Thyroid gland (tissue), 4 donors: ENCODE measurements around the gene UBA6. TPM values are rescaled to one million over a fixed set of nuclear protein-coding genes. Genes with fewer than 3 reads are reported as not detected.
A peak's percentile ranks its signal among the peaks of the same experiment; 100 is the strongest.

Experiments used
- DNase-seq, 2 donors: peaks; one replicate each; pipeline ENCODE4 v3.0.0-alpha.2; 2019
- H3K27ac ChIP-seq, 3 donors: fragments of 200-600 bp; sonication (generic); 1 replicate in 2 of 3; 2 replicates in 1 of 3; pipeline ENCODE4 v1.5.1; 2016 to 2019; ENCODE audit warnings: mild to moderate bottlenecking in 1 of 3, moderate library complexity in 1 of 3
- H3K27me3 ChIP-seq: fragments of 200-600 bp; sonication (generic); one replicate; pipeline ENCODE4 v1.5.1; 2019
- H3K36me3 ChIP-seq, 2 donors: fragments of 200-600 bp; sonication (generic); one replicate each; pipeline ENCODE4 v1.5.1; 2016 to 2019
- H3K4me1 ChIP-seq, 2 donors: fragments of 200-600 bp; sonication (generic); one replicate each; pipeline ENCODE4 v1.5.1; 2017 to 2019
- H3K4me3 ChIP-seq, 3 donors: fragments of 200-600 bp; sonication (generic); replicated peaks in 1 of 3; 1 replicate in 2 of 3; 2 replicates in 1 of 3; pipeline ENCODE4 v1.5.1; 2016; ENCODE audit warnings: mild to moderate bottlenecking in 1 of 3
- H3K9me3 ChIP-seq: fragments of 200-600 bp; sonication (generic); one replicate; pipeline ENCODE4 v1.5.1; 2017
- POLR2A ChIP-seq, 2 donors: fragments of 450-650 bp; IDR thresholded peaks; one replicate each; pipeline ENCODE4 v1.6.1; 2017; ENCODE audit warnings: antibody characterized with exemption in 2 of 2, mild to moderate bottlenecking in 2 of 2, moderate library complexity in 1 of 2
- WGBS, 2 donors: methylation state at CpG; one replicate each; pipeline ENCODE4 v1.1.5; 2017; 5-methylcytosine and 5-hydroxymethylcytosine counted together
- intact Hi-C: fragments of 100-400 bp; cut with DNase I; formaldehyde crosslinking; loops from one replicate; pipeline ENCODE4 v1.15.1; 2023
- total RNA-seq, 4 donors: library from RNA; depleted of rRNA; stranded (reverse); fragments of >200 nt; gene quantifications; one replicate each; pipeline ENCODE4 v1.2.3, GENCODE V29; 2016
- TF ChIP-seq, protein P1 (sequence below), 6 experiments: fragments of 200-600 bp in 3 of 6; fragments of 450-650 bp in 3 of 6; sonication (generic) in 3 of 6; IDR thresholded peaks; one replicate each; pipeline ENCODE4 v1.5.1; 2016 to 2019; ENCODE audit warnings: antibody characterized with exemption in 6 of 6, mild to moderate bottlenecking in 2 of 6, inconsistent platforms in 1 of 6, moderate library complexity in 1 of 6

The UBA6 gene
- total RNA-seq, 4 donors from 2014 or later, result 31.9 to 180 (median 97.5) TPM

DNA sequence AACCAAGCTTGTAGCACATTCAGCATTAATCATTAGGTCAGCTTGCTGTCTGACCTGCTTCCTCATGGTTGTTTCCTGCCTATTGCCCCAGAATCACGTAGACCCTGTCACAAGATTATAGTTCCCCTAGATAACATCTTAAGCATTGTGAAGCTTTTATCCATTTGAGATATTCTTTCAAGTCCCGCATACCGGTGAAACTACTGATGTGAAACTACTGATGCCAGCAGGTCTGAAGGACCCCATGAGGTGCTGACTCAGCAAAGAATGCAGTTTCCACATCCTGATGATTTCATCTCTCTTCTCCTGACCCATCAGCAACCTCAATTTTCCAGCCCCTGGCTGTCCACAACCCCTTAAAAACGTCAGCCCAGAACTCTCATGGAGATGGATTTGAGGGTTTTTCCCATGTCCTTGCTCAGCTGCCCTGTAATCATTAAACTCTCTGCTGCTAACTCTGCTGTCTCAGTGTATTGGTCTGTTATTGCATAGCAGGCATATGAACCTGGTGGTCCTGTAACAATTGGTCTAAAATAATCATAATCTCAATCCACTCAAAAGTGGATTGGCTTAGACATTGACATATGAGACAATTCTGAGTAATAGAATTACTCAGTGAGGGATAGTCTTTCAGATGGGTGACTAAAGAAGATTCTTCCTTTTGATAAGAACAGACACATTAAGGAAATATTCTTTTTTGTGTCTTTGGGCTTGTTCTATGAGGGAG is 26.3 kb upstream of the UBA6 start:
- Histone ChIP-seq H3K9me3 (no peaks in the 10 kb centered on the region), H3K27me3 (no peaks in the 10 kb centered on the region), H3K4me3 (no peak overlapping the region), H3K27ac (no peak overlapping the region), H3K36me3 (no peaks in the 10 kb centered on the region), H3K4me1 (no peaks in the 10 kb centered on the region)
- WGBS, 2 donors, result 27 to 35% methylated on average over 4 of the region's 4 CpGs
- peak in 1 of 2 donors; percentile 14 for DNase-seq
- intact Hi-C loops, result no loop called here
- TF ChIP-seq, protein P1, sequence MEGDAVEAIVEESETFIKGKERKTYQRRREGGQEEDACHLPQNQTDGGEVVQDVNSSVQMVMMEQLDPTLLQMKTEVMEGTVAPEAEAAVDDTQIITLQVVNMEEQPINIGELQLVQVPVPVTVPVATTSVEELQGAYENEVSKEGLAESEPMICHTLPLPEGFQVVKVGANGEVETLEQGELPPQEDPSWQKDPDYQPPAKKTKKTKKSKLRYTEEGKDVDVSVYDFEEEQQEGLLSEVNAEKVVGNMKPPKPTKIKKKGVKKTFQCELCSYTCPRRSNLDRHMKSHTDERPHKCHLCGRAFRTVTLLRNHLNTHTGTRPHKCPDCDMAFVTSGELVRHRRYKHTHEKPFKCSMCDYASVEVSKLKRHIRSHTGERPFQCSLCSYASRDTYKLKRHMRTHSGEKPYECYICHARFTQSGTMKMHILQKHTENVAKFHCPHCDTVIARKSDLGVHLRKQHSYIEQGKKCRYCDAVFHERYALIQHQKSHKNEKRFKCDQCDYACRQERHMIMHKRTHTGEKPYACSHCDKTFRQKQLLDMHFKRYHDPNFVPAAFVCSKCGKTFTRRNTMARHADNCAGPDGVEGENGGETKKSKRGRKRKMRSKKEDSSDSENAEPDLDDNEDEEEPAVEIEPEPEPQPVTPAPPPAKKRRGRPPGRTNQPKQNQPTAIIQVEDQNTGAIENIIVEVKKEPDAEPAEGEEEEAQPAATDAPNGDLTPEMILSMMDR (IDR thresholded peaks at IDR 0.05), result no peak
- TF ChIP-seq POLR2A (IDR thresholded peaks at IDR 0.05), result no peak

DNA sequence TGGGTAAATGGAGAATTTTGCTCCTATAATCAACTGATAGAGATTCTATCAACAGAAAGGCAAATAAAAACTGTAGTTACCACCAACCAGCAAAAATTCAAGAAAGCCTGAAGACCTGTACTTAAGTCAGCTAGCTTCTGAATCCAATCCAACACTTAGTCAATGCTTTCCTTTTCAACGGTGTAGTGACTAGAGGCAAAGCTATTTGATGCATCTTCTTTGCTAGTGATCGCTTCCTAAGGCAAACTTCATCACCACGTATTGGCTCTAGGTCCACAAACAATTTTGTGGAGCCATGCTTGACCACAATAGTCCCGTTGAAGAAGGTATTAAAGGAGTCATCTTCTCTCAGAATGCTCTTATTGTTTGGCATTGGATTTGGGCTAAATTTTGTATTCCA is 25.0 kb upstream of the UBA6 start:
- Histone ChIP-seq H3K4me1 (no peaks in the 10 kb centered on the region), H3K27me3 (no peaks in the 10 kb centered on the region), H3K9me3 (no peaks in the 10 kb centered on the region), H3K36me3 (no peaks in the 10 kb centered on the region), H3K27ac (no peak overlapping the region), H3K4me3 (no peak overlapping the region)
- TF ChIP-seq, protein P1 (IDR thresholded peaks at IDR 0.05), result no peak
- no peak for TF ChIP-seq POLR2A (IDR thresholded peaks at IDR 0.05)
- no peak for DNase-seq
- intact Hi-C loops, result no loop called here
- 93 to 95% methylated on average over 4 of the region's 4 CpGs for WGBS, 2 donors

DNA sequence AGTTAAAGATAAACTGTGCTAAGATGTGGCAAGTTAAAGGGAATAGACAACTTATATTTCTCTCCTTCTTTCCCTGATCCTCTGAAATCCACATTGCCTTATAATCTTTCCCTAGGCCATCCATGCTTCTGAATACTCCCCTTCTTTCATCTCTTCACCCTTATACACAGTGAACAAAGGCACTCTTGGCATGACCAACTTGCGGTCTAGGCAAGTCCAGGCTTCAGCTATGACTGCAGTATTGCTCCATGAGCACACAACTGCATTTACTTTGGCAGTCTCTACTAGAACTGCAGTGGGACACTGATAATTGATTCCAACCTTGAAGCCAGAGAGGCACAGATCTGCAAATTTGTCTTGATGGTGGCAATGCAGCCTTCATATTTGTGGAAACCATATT is 24.2 kb upstream of the UBA6 start:
- H3K9me3 ChIP-seq, result no peaks in the 10 kb centered on the region
- H3K36me3 ChIP-seq, result no peaks in the 10 kb centered on the region
- no peaks in the 10 kb centered on the region for H3K4me1 ChIP-seq
- intact Hi-C loops, result no loop called here
- 98 to 100% methylated on average over 1 of the region's 1 CpG for WGBS, 2 donors
- H3K27me3 ChIP-seq, result no peaks in the 10 kb centered on the region
- H3K4me3 ChIP-seq, result no peak overlapping the region
- no peak for TF ChIP-seq POLR2A (IDR thresholded peaks at IDR 0.05)
- TF ChIP-seq, protein P1 (IDR thresholded peaks at IDR 0.05), result no peak
- DNase-seq, result no peak
- no peak overlapping the region for H3K27ac ChIP-seq

DNA sequence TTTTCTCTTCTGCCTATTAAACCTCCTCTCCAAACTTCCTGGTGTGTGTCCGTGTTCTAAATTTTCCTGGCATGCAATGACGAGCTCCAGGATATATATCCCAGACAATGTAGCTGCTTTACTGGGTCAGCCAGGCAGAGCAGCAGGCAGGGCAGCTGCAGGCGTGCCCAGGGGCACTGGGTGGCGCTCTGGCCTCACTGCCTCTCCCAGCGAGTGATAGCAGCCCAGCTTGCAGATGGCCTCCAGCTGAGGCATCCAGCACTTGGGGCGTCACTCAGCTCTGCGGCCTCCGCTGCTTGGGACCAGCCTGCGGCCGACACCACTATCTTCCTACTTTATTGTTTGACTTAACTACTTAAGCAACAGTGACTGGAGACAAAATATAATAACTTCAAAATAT is 23.0 kb upstream of the UBA6 start:
- Histone ChIP-seq H3K4me1 (no peaks in the 10 kb centered on the region), H3K36me3 (no peaks in the 10 kb centered on the region), H3K27ac (no peak overlapping the region), H3K27me3 (no peaks in the 10 kb centered on the region), H3K4me3 (no peak overlapping the region), H3K9me3 (no peaks in the 10 kb centered on the region)
- TF ChIP-seq, protein P1 (IDR thresholded peaks at IDR 0.05), result no peak
- TF ChIP-seq POLR2A (IDR thresholded peaks at IDR 0.05), result no peak
- WGBS, 2 donors, result 83 to 92% methylated on average over 10 of the region's 10 CpGs
- intact Hi-C loops, result no loop called here
- DNase-seq, result no peak

DNA sequence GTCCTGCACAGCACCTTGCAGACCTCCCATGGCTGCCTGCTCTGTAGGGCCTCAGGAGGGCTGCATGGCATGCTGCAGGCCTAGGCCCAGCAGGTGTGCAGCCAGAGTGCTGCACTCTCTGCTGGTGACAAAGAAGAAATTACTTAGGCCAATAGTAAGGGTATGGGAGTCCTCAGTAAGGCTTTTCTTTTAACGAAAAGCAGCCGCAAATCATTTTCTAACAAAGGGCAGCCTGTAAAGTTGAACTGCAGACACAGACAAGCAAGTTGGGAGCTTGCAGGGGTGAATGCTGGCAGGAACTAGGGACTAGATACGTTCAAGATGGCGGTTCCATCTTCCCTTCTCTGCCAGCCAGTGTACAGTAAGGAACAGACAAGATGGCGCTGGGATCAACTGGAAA is 22.4 kb upstream of the UBA6 start:
- no peak for TF ChIP-seq POLR2A (IDR thresholded peaks at IDR 0.05)
- TF ChIP-seq, protein P1 (IDR thresholded peaks at IDR 0.05), result no peak
- Histone ChIP-seq H3K4me3 (no peak overlapping the region), H3K9me3 (no peaks in the 10 kb centered on the region), H3K27ac (no peak overlapping the region), H3K4me1 (no peaks in the 10 kb centered on the region), H3K27me3 (no peaks in the 10 kb centered on the region), H3K36me3 (no peaks in the 10 kb centered on the region)
- intact Hi-C loops, result no loop called here
- no peak for DNase-seq
- 94 to 99% methylated on average over 5 of the region's 5 CpGs for WGBS, 2 donors
